HCT116 (cell line): ENCODE results near the gene AGBL1.

ENCODE experiments used
- CEBPB ChIP-seq: IDR thresholded peaks from 2 replicates; pipeline ENCODE4 v1.6.1; 2012; ENCODE audit warnings: low read depth
- EGR1 ChIP-seq: IDR thresholded peaks from 2 replicates; pipeline ENCODE4 v1.6.1; 2012; ENCODE audit warnings: low read depth
- EZH2 ChIP-seq: fragments of 200-600 bp; sonication (generic); IDR thresholded peaks from 2 replicates; pipeline ENCODE4 v1.6.1; 2017; ENCODE audit warnings: antibody characterized with exemption, mixed run types
- EZH2phosphoT487 ChIP-seq: fragments of 200-600 bp; IDR thresholded peaks from 2 replicates; pipeline ENCODE4 v1.6.1; 2018; ENCODE audit warnings: antibody characterized with exemption, borderline replicate concordance
- POLR2A ChIP-seq: IDR thresholded peaks from 2 replicates; pipeline ENCODE4 v1.7.0; 2011; ENCODE audit warnings: borderline replicate concordance; ENCODE audit not compliant: insufficient read depth, insufficient read length; ENCODE audit errors: extremely low read depth
- POLR2AphosphoS5 ChIP-seq: IDR thresholded peaks from 2 replicates; pipeline ENCODE4 v1.6.1; 2011; ENCODE audit warnings: mild to moderate bottlenecking, low read depth, low read length, moderate library complexity
- SIN3A ChIP-seq: IDR thresholded peaks from 2 replicates; pipeline ENCODE4 v1.6.1; 2012; ENCODE audit warnings: low read depth
- SRF ChIP-seq: IDR thresholded peaks from 2 replicates; pipeline ENCODE4 v1.6.1; 2012; ENCODE audit warnings: low read depth
- TCF7L2 ChIP-seq: IDR thresholded peaks from 2 replicates; pipeline ENCODE4 v1.7.0; 2011; ENCODE audit warnings: borderline replicate concordance, inconsistent platforms; ENCODE audit not compliant: insufficient read depth, insufficient read length; ENCODE audit errors: extremely low read depth
- ZNF274 ChIP-seq: fragments of 200-500 bp; sonication (Bioruptor generic); IDR thresholded peaks from 2 replicates; pipeline ENCODE4 v1.6.1; 2014; ENCODE audit warnings: mild to moderate bottlenecking, low read depth, low read length, inconsistent platforms
- TF ChIP-seq, protein P1 (sequence below), 3 experiments: fragments of 200-600 bp in 1 of 3; sonication (generic) in 1 of 3; IDR thresholded peaks in 2 of 3; conservative IDR thresholded peaks in 1 of 3; 2 replicates each; pipeline ENCODE4 v1.5.1; 2012 to 2017; ENCODE audit warnings: low read depth in 2 of 3, low read length in 2 of 3, antibody characterized with exemption in 1 of 3, borderline replicate concordance in 1 of 3, control low read depth in 1 of 3, mild to moderate bottlenecking in 1 of 3, mixed read lengths in 1 of 3, mixed run types in 1 of 3, moderate library complexity in 1 of 3; ENCODE audit not compliant: insufficient read depth in 1 of 3
- TF ChIP-seq, protein P2 (sequence below): IDR thresholded peaks from 2 replicates; pipeline ENCODE4 v1.6.1; 2012

DNA sequence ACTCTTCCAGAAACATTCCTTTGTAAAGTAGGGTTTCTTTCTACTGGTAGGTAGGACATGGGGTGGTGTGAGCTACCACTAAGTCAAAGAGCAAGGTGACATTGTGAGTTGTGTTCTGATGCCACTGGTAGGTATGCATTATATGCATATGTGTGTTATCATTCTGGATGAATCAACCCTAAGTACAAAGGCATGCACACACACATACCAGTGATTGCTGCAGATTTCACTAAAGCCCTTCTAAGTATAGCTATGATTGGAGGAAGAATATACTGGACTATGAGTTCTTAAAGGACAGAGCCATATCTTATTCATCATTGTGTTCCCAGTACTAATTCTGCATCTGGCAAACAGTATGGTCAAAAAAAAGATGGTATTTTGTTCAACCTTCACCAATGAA is 646.0 kb downstream of the AGBL1 start:
- no peak for TF ChIP-seq POLR2AphosphoS5
- TF ChIP-seq, protein P1, sequence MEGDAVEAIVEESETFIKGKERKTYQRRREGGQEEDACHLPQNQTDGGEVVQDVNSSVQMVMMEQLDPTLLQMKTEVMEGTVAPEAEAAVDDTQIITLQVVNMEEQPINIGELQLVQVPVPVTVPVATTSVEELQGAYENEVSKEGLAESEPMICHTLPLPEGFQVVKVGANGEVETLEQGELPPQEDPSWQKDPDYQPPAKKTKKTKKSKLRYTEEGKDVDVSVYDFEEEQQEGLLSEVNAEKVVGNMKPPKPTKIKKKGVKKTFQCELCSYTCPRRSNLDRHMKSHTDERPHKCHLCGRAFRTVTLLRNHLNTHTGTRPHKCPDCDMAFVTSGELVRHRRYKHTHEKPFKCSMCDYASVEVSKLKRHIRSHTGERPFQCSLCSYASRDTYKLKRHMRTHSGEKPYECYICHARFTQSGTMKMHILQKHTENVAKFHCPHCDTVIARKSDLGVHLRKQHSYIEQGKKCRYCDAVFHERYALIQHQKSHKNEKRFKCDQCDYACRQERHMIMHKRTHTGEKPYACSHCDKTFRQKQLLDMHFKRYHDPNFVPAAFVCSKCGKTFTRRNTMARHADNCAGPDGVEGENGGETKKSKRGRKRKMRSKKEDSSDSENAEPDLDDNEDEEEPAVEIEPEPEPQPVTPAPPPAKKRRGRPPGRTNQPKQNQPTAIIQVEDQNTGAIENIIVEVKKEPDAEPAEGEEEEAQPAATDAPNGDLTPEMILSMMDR (IDR thresholded peaks at IDR 0.05 in 2 of 3, conservative IDR thresholded peaks at IDR 0.05 in 1 of 3; ENCODE audit: borderline replicate concordance in 1 of 3, insufficient read depth in 1 of 3, low read depth in 2 of 3, low read length in 2 of 3), result no peak
- no peak for TF ChIP-seq EZH2phosphoT487
- no peak for TF ChIP-seq EGR1
- TF ChIP-seq CEBPB, result no peak
- TF ChIP-seq, protein P2, sequence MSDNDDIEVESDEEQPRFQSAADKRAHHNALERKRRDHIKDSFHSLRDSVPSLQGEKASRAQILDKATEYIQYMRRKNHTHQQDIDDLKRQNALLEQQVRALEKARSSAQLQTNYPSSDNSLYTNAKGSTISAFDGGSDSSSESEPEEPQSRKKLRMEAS, result no peak
- TF ChIP-seq EZH2, result no peak
- TF ChIP-seq POLR2A, result no peak
- TF ChIP-seq SRF, result no peak
- TF ChIP-seq ZNF274, result no peak
- TF ChIP-seq SIN3A, result no peak
- TF ChIP-seq TCF7L2, result no peak
